Measurements from ENCODE around the gene SFTPB.
"Not testable (repeated sequence)": the region's sequence is repeated elsewhere in the genome, so short reads cannot be mapped to it uniquely, and the experiment has no call there.

Gene SFTPB

DNA sequence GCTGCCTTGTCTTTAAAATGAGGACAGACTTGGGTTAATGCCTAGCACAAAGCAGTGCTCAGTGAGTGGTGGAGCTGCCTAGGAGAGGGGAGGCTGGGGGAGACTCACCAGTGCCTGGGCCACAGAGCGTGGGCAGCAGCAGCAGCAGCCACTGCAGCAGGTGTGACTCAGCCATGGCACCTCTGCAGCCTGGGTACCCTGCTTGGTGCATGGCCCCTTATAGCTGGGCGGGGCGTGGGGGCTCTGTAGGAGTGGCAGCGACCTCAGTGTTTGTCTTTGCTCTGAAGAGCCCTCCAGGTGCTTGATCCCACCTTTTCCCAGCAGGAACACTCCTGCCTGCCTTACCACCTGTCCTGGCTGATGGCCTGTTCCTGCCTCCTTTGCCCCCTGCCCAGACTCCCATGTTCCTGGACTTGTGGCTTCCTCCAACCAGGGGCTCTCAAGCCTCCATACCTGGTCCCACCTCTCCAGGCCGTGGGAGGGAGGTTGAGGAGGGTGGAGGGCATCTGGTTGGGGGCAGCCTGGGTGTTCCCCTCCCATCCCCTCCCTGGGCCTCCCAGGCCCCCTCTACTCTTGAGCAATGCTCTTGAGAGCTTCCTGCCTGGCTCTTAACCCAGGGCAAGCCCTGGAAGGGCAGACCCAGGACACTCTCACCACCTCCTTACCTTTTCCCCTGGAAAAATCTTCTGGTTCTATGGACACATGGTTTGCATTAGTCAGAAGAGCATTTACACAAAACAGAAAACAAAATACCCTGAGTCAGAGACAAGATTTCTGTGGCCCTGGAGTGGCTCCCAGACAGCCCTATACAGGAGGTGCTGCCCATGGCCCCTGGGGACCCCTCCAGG is at the start of gene SFTPB:
Gene SFTPB (minus strand): TSS at position 191 of the 848 bp plus-strand sequence. CDS start 16 bp downstream, at position 175.
- DNase-seq: no peak

DNA sequence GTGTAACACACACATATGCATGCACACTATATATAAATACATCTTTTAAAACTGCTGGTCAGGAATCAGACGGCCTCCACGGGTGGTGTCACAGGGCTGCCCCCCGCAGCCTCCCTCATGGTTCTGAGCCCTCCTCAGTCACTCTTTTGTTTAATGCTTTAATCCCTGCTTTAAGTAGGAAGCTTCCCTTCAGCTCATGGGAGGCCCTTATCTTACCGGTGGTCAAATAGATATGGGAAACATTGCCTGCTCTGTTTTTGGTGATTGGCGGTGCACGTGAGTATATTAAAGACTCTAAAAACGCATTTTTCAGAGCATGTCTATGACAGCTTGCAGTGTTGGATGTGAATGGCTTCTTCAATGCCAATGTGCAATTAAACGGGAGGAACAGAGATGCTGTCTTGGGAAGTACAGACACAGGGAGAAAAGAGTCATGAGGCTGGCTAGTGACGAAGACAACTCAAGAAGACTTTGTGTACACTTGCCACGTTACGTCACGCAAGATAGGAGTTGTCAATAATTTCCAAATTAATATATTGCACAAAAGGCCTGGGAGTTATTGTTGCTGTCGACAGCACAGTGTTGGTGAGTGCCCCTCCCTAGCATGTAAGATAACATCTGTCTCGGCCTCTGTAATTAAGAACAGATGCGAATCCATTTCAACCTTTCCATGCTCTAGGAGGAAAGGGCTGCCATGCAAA is 49.5 kb upstream of the SFTPB start:
- DNase-seq: no peak

- no peak for DNase-seq
Measured at GRCh38 chr2:85716346-85716914, 48.4 kb upstream of the SFTPB start.

GRCh38 chr2:85714841-85715240 is 46.8 kb upstream of the SFTPB start:
- DNase-seq: no peak

- DNase-seq: not testable (repeated sequence)
Measured at GRCh38 chr2:85714421-85714820, 46.4 kb upstream of the SFTPB start.

DNA sequence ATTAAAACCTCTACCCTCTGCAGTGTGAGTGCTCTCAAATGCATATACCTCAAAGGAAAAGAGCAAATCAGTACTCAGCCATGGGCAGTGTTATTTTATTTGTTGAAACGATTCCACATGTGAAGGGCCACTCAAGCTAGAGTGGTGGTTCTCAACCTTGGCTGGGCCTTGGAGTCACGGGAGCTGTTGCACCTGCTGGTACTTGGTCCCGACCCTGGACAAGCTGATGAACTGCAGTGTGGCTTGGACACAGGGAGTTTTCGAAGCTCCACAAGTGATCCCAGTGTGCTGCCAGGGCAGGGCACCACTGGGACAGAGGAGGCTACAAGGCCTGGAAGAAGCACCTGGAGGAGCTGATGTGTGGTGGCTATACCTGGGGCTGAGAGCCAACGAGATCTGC is 45.8 kb upstream of the SFTPB start:
- peak; percentile 31 for DNase-seq

GRCh38 chr2:85712849-85713612 is 45.0 kb upstream of the SFTPB start:
- DNase-seq: no peak

- no peak for DNase-seq
Measured at GRCh38 chr2:85712336-85712735, 44.3 kb upstream of the SFTPB start.

GRCh38 chr2:85711578-85712060 is 43.6 kb upstream of the SFTPB start:
- DNase-seq: no peak

DNA sequence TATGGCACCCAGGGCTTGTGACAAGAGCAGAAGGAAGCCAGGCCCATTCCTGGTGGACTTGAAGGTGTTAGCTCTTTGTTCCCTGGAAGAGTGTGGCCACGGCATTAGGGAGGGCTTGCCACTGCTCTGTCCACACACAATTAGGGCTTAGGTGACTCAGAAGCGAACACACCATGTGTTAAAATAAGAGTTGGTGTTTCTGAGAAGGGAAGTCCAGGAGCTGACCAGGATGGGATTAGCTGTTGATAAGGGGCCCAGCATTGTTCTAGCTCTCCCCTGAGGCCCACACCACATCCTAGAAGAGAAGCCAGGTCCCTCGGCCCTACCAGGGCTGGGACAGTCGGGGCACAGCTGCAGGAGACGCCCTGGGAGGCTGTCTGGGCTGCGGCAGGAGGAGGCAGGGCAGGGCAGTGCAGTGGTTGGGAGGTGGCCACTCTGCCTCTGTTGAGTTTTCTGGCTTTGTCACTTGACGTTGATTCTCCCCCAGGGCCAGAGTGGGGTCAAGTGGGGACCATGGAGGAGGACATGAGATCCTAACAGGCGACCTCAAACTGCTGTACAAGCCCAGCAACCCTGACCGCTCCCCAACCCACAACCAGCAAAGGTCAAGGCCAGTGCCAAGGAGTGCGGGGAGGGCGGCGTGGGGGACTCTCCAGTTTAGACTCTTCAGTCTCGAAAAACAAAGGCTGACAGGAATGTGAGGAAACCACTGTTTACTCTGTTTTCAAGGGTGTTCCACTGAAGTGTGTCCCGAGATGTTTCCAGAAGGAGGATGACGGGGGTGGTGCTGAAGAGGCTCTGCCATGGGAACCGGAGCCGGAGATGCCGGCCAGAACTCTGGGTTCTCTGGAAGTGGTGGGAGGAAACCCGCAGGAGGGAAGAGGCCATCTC is 42.9 kb upstream of the SFTPB start:
- DNase-seq: no peak

- DNase-seq: no peak
Measured at GRCh38 chr2:85709401-85709811, 41.4 kb upstream of the SFTPB start.

- no peak for DNase-seq
Measured at GRCh38 chr2:85708641-85709040, 40.6 kb upstream of the SFTPB start.

DNA sequence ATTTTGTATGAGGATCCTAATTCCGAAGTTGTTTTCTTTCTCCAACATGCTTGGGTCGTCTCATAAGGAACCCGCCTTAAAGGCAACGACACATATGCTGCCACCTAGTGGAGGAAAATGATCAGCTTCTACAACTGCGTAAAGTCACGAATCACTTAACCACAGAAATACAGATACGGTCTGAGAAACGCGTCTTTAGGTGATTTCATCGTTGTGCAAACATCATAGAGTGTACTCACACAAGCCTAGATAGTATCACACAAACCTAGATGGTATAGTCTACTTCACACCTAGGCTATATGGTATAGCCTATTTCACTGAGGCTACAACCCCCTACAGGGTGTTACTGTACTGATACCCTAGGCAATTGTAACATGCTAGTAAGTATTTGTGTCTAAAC is 39.3 kb upstream of the SFTPB start:
- DNase-seq: peak; percentile 36

DNA sequence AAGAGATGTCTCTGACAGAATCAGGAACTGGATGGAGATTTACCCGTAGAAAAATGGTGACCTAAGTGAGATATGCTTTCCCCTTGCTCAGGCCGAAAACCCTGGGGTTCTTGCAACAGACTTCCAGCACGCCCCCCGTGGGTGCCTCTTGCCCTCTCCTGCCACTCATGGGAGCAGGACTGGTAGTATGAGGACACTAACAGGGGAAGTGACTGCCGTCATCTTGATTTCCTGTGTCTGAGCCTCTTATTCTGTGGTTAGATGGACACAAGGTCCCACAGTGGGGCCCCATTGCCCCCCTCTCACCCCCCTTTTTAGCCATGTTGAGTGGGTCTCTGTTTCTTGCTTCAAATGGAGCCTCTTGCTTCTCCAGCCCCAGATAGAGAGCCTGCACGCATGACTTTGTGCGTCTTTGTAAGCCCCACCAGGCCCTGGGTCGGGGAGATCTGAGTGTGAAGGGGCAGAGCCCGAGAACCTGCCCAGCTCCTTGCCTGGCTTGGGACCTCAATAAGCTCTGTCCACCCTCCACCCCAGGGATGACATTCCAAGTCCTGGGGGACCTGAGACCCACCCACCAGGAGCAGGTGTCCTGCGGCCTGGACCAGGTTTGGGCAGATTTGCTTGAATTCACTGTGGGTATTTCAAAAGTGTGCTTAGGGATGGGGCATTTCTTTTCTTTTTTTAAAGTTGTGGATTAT is 38.7 kb upstream of the SFTPB start:
- DNase-seq: no peak

GRCh38 chr2:85706063-85706462 is 38.1 kb upstream of the SFTPB start:
- no peak for DNase-seq

DNA sequence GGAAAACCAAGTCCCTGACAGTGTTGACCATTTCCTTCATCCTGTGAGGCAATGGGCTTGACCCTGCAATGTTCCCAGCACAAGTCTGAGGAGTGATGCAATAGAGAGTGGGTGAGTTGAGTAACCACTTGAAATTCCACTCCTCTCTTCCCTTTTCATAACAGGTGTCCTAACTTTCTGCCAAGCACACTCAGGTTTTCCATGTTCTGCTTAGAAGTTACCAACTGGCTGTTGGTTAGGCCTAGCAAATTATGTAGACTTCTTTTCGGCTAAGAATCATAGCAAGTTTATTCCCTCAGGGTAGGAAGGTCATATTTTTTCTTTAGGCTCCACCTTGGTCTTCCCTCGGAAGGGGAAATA is 37.7 kb upstream of the SFTPB start:
- DNase-seq: no peak

DNA sequence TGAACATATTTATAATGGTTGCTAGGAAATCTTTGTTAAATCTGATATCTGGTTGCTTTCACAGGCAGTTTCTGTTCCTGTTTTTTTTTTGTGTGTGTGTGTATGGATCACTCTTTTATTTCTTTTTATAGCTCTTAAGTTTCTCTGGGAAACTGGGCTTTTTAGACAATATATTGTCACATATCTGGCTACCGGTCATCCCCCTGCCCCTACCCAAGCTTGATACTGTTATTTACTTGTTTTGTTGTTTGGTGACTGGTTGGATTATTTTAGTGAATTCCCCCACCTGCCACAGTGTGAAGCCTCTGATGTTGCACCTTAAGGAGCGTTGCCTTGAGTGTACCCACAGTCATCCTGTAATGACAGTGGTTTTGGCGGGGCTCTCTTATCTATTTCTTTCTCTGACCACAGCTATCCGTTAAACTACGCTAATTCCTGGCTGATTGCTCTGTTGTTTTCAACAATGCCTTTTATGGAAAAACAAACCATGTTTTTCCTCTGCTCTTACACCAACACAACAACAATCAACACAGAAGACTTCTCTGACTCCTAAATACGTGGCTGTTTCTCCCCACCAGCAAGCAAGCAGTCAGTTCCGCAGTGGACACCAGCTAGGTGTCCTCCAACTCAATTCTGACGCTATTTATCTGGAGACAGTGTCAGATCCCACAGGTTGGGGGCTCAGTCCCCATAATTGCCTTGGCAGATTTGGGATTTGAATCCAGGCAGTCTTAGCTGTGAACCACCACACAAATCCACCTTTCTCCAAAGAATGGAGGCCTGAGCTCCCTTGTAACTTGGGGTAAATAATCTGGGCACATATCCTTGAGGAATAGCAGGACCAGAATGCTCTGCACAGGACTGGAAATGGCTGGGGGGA is 37.0 kb upstream of the SFTPB start:
- DNase-seq: no peak

- no peak for DNase-seq
Measured at GRCh38 chr2:85704038-85704437, 36.0 kb upstream of the SFTPB start.

- no peak for DNase-seq
Measured at GRCh38 chr2:85703329-85703728, 35.3 kb upstream of the SFTPB start.

DNA sequence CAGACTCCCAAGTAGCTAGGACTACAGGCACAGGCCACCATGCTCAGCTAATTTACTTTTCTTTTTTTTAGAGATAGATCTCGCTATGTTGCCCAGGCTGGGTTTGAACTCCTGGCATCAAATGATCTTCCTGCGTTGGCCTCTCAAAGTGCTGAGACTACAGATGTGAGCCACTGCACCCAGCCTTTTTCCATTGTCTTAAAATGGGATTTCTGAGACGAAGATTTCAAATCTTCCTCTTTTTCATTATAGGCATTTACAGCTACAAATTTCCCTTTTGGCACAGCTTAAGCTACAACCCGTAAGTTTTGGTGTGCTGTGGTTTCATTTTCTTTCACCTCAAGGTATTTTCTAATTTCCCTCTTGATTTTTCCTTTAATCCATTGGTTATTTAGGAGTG is 34.8 kb upstream of the SFTPB start:
- no peak for DNase-seq
